GM23338 (cell line): Measurements from ENCODE around the gene DNAAF3.

ENCODE experiments used
- CREB1 ChIP-seq: fragments of 250-450 bp; sonication (Bioruptor Pico); IDR thresholded peaks from 2 replicates; pipeline ENCODE4 v1.5.0; 2020; ENCODE audit warnings: low read depth, mild to moderate bottlenecking, moderate library complexity
- CTCF ChIP-seq, 2 experiments: fragments of 200-600 bp in 1 of 2; sonication (generic) in 1 of 2; conservative IDR thresholded peaks; 2 replicates each; pipeline versions ENCODE4 v1.5.1 to v1.6.1; 2016 to 2017; ENCODE audit warnings: antibody characterized with exemption in 2 of 2, low read depth in 2 of 2, mild to moderate bottlenecking in 2 of 2, moderate library complexity in 1 of 2
- ETS1 ChIP-seq: IDR thresholded peaks from 2 replicates; pipeline ENCODE4 v1.6.1; 2016; ENCODE audit warnings: antibody characterized with exemption
- EZH2 ChIP-seq: fragments of 200-600 bp; sonication (generic); IDR thresholded peaks from one replicate; pipeline ENCODE4 v1.8.0; 2017; ENCODE audit warnings: antibody characterized with exemption, mild to moderate bottlenecking, low read depth; ENCODE audit not compliant: unreplicated experiment
- EZH2phosphoT487 ChIP-seq: fragments of 200-600 bp; sonication (generic); IDR thresholded peaks from one replicate; pipeline ENCODE4 v1.8.1; 2018; ENCODE audit warnings: antibody characterized with exemption; ENCODE audit not compliant: unreplicated experiment
- JUNB ChIP-seq: IDR thresholded peaks from one replicate; pipeline ENCODE4 v1.6.1; 2016; ENCODE audit warnings: antibody characterized with exemption; ENCODE audit not compliant: unreplicated experiment
- NANOG ChIP-seq: IDR thresholded peaks from 2 replicates; pipeline ENCODE4 v1.6.1; 2016; ENCODE audit warnings: antibody characterized with exemption, borderline replicate concordance
- POLR2AphosphoS5 ChIP-seq: IDR thresholded peaks from 2 replicates; pipeline ENCODE4 v1.6.1; 2016; ENCODE audit warnings: antibody characterized with exemption, low read depth
- REST ChIP-seq: IDR thresholded peaks from one replicate; pipeline ENCODE4 v1.6.1; 2018; ENCODE audit warnings: antibody characterized with exemption; ENCODE audit not compliant: unreplicated experiment
- STAT1 ChIP-seq: IDR thresholded peaks from one replicate; pipeline ENCODE4 v1.6.1; 2016; ENCODE audit warnings: antibody characterized with exemption; ENCODE audit not compliant: unreplicated experiment
- ZNF114 ChIP-seq: fragments of 250-450 bp; sonication (Bioruptor Pico); IDR thresholded peaks from 2 replicates; pipeline ENCODE4 v1.5.0; 2020; ENCODE audit warnings: mild to moderate bottlenecking, moderate library complexity
- ZNF331 ChIP-seq: fragments of 250-450 bp; sonication (Bioruptor Pico); IDR thresholded peaks from 2 replicates; pipeline ENCODE4 v1.5.0; 2020; ENCODE audit warnings: low read depth, mild to moderate bottlenecking, moderate library complexity
- ZNF462 ChIP-seq: fragments of 250-450 bp; sonication (Bioruptor Pico); IDR thresholded peaks from 2 replicates; pipeline ENCODE4 v1.5.0; 2020; ENCODE audit warnings: mild to moderate bottlenecking, moderate library complexity

GRCh38 chr19:55149078-55150003, 17.1 kb downstream of the DNAAF3 start, which contains the start of gene TNNT1:
- no peak for TF ChIP-seq CTCF (conservative IDR thresholded peaks at IDR 0.05; ENCODE audit: low read depth in 2 of 2)
- TF ChIP-seq EZH2: no peak
- TF ChIP-seq REST: no peak
- TF ChIP-seq STAT1: no peak
- TF ChIP-seq ETS1: no peak
- no peak for TF ChIP-seq POLR2AphosphoS5
- TF ChIP-seq CREB1 (CRISPR knock-in tag): no peak
- no peak for TF ChIP-seq ZNF114 (CRISPR knock-in tag)
- no peak for TF ChIP-seq ZNF331 (CRISPR knock-in tag)
- TF ChIP-seq EZH2phosphoT487: no peak
- TF ChIP-seq JUNB: no peak
- TF ChIP-seq NANOG: no peak
- TF ChIP-seq ZNF462 (CRISPR knock-in tag): no peak
